K562 treated with DMSO at 1 percent for 4 hours (cell line): ENCODE data around the gene VWA5B2. TPM values are rescaled to one million over a fixed set of nuclear protein-coding genes. Genes with fewer than 3 reads are reported as not detected.

Experiments
- total RNA-seq: library from RNA; unstranded; fragments of 300-600 nt; gene quantifications from 2 replicates; pipeline ENCODE4 v1.2.3, GENCODE V29; 2022; ENCODE audit not compliant: insufficient read depth

The VWA5B2 gene
- total RNA-seq: 0.17 and 2.7 TPM in 2 replicates

GRCh38 chr3:184229394-184230080 is at the start of gene VWA5B2:
TSS of gene VWA5B2 (plus strand) at chr3:184229585. CDS start at chr3:184230529, 944 bp downstream.

GRCh38 chr3:184186184-184186901 is 43.0 kb upstream of the VWA5B2 start, which contains the start of gene ABCF3:
TSS of gene ABCF3 (plus strand) at chr3:184186199. CDS start at chr3:184186208, 9 bp downstream.

GRCh38 chr3:184248454-184249411 is 19.3 kb downstream of the VWA5B2 start, which contains the start of gene ALG3:
TSS of gene ALG3 (minus strand) at chr3:184248962. CDS start at chr3:184248940, 22 bp downstream.

GRCh38 chr3:184249412-184250166 is 20.2 kb downstream of the VWA5B2 start, which contains the start of gene EEF1AKMT4:
TSS of gene EEF1AKMT4 (plus strand) at chr3:184249672. CDS start at chr3:184249695, 23 bp downstream.

GRCh38 chr3:184261270-184261853 is 32.0 kb downstream of the VWA5B2 start, which contains the start of gene CAMK2N2:
TSS of gene CAMK2N2 (minus strand) at chr3:184261553. CDS start at chr3:184261285, 268 bp downstream.

GRCh38 chr3:184275961-184276910 is 46.9 kb downstream of the VWA5B2 start, which contains the start of gene ECE2:
TSS of gene ECE2 (plus strand) at chr3:184276022. CDS start at chr3:184276154, 132 bp downstream.

Other genes starting within 250 kb of the VWA5B2 start
- gene ABCC5, start 211.7 kb upstream of the VWA5B2 start, total RNA-seq: 13.9 and 20.1 TPM in 2 replicates
- gene HTR3D, start 197.8 kb upstream of the VWA5B2 start, total RNA-seq: not detected in 2 replicates
- gene HTR3C, start 176.5 kb upstream of the VWA5B2 start, total RNA-seq: not detected in 2 replicates
- gene HTR3E, start 132.5 kb upstream of the VWA5B2 start, total RNA-seq: not detected in 2 replicates
- gene EIF2B5, start 94.2 kb upstream of the VWA5B2 start, total RNA-seq: 49.5 and 63.6 TPM in 2 replicates
- gene DVL3, start 74.2 kb upstream of the VWA5B2 start, total RNA-seq: 46.2 and 64.6 TPM in 2 replicates
- 500 and 530 TPM in 2 replicates for gene AP2M1, start 54.7 kb upstream of the VWA5B2 start, total RNA-seq
- 26.8 and 32.8 TPM in 2 replicates for gene ABCF3, start 43.4 kb upstream of the VWA5B2 start, total RNA-seq
- 91.9 and 93.1 TPM in 2 replicates for gene ALG3, start 19.4 kb downstream of the VWA5B2 start, total RNA-seq
- gene EEF1AKMT4, start 20.1 kb downstream of the VWA5B2 start, total RNA-seq: 10.2 and 12.8 TPM in 2 replicates
- gene CAMK2N2, start 32.0 kb downstream of the VWA5B2 start, total RNA-seq: not detected in 2 replicates
- gene ECE2, start 46.4 kb downstream of the VWA5B2 start, total RNA-seq: not detected in 2 replicates
- gene PSMD2, start 69.7 kb downstream of the VWA5B2 start, total RNA-seq: 314 and 374 TPM in 2 replicates
- gene EIF4G1, start 85.0 kb downstream of the VWA5B2 start, total RNA-seq: 181 and 217 TPM in 2 replicates
- 9.5 and 16.5 TPM in 2 replicates for gene FAM131A, start 108.0 kb downstream of the VWA5B2 start, total RNA-seq
- 4.1 and 8.9 TPM in 2 replicates for gene CLCN2, start 132.0 kb downstream of the VWA5B2 start, total RNA-seq
- gene POLR2H, start 132.1 kb downstream of the VWA5B2 start, total RNA-seq: 84.6 and 90.7 TPM in 2 replicates
- gene THPO, start 148.6 kb downstream of the VWA5B2 start, total RNA-seq: not detected in 2 replicates
- 1.2 TPM in 1 of 2 replicates, not detected in the other for gene CHRD, start 150.5 kb downstream of the VWA5B2 start, total RNA-seq